K562 (cell line): Measurements from ENCODE around the gene CXCL16. TPM values are rescaled to one million over a fixed set of nuclear protein-coding genes. Genes with fewer than 3 reads are reported as not detected.

Experiments
- ATAC-seq: fragments of 200-7000 bp; cut with Tn5 transposase; 3 replicates; pipeline ENCODE4 v1.9.1; 2020; ENCODE audit warnings: moderate library complexity
- BruUV-seq: library from RNA; stranded (reverse); fragments of 400-500 nt; replicated peaks from 2 replicates; lab custom pipeline; 2021; lab: Mats Ljungman, UMichigan
- CTCF ChIA-PET: fragments of 300-600 bp; formaldehyde crosslinking; extraction: SDS; loops from one replicate; lab custom pipeline; 2021; ENCODE audit warnings: low intra/inter-chr PET ratio; lab: Yijun Ruan, JAX
- POLR2A ChIA-PET: fragments of 300-600, 350-650 bp; sonication (Branson Sonifier 250); formaldehyde crosslinking; extraction: SDS; loops from one replicate; lab custom pipeline; 2021; ENCODE audit warnings: antibody characterized with exemption, inconsistent platforms; lab: Yijun Ruan, JAX
- DNase-seq, 4 experiments: peaks; one replicate each; pipeline versions ENCODE4 v3.0.0 to v3.0.0-alpha.2; 2011 to 2018; ENCODE audit warnings: low spot score in 3 of 4, mixed read lengths in 3 of 4; ENCODE audit errors: extremely low read depth in 1 of 4
- FAIRE-seq: peaks from 2 replicates; lab custom pipeline; 2011; peaks lifted over from hg19 to GRCh38; lab: Jason Lieb, UNC
- H2AFZ ChIP-seq: 2 replicates; pipeline ENCODE4 v1.6.0; 2011; ENCODE audit warnings: low read depth, low read length, control low read depth, inconsistent platforms
- H3K27ac ChIP-seq: fragments of 200-600 bp; 3 replicates; pipeline ENCODE4 v1.8.0; 2011; ENCODE audit warnings: low read depth, mild to moderate bottlenecking, control low read depth, inconsistent platforms, low read length, moderate library complexity, mixed read lengths; ENCODE audit errors: extremely low read depth
- H3K27me3 ChIP-seq, 2 experiments: fragments of 300-600 bp in 1 of 2; 2 replicates in 1 of 2; 3 replicates in 1 of 2; pipeline versions ENCODE4 v1.6.0 to v1.8.0; 2011; ENCODE audit warnings: inconsistent platforms in 2 of 2, low read length in 2 of 2, mild to moderate bottlenecking in 1 of 2, mixed read lengths in 1 of 2, moderate library complexity in 1 of 2; ENCODE audit not compliant: control insufficient read depth in 2 of 2, insufficient read depth in 2 of 2
- H3K36me3 ChIP-seq: fragments of 300-600 bp; 3 replicates; pipeline ENCODE4 v1.8.0; 2011; ENCODE audit warnings: mild to moderate bottlenecking, low read length, inconsistent platforms; ENCODE audit not compliant: control insufficient read depth, insufficient read depth
- H3K4me1 ChIP-seq, 2 experiments: fragments of 200-600 bp in 1 of 2; replicated peaks in 1 of 2; 2 replicates in 1 of 2; 3 replicates in 1 of 2; pipeline versions ENCODE4 v1.5.1 to v1.8.0; 2011; ENCODE audit warnings: inconsistent platforms in 2 of 2, low read length in 2 of 2, mild to moderate bottlenecking in 1 of 2, mixed read lengths in 1 of 2, moderate library complexity in 1 of 2; ENCODE audit not compliant: control insufficient read depth in 2 of 2, insufficient read depth in 2 of 2
- H3K4me2 ChIP-seq: 2 replicates; pipeline ENCODE4 v1.6.1; 2011; ENCODE audit warnings: low read length, control low read depth, inconsistent platforms, mixed read lengths; ENCODE audit not compliant: insufficient read depth
- H3K4me3 ChIP-seq: fragments of 200-600 bp; sonication (generic), shearing (Covaris generic); 2 replicates; pipeline ENCODE4 v1.5.1; 2016; ENCODE audit warnings: control low read depth, inconsistent platforms
- H3K79me2 ChIP-seq: fragments of 200-600 bp; 3 replicates; pipeline ENCODE4 v1.8.0; 2011; ENCODE audit warnings: low read length, inconsistent platforms; ENCODE audit not compliant: control insufficient read depth, insufficient read depth
- H3K9ac ChIP-seq, 2 experiments: 2 replicates each; pipeline versions ENCODE4 v1.6.0 to v1.6.1; 2011; ENCODE audit warnings: low read depth in 2 of 2, low read length in 2 of 2, control low read depth in 1 of 2, inconsistent platforms in 1 of 2, mild to moderate bottlenecking in 1 of 2, mixed read lengths in 1 of 2; ENCODE audit not compliant: insufficient read depth in 1 of 2
- H3K9me1 ChIP-seq: one replicate; pipeline ENCODE4 v1.6.0; 2011; ENCODE audit warnings: inconsistent platforms, mild to moderate bottlenecking, low read length, moderate library complexity; ENCODE audit not compliant: control insufficient read depth, insufficient read depth
- H3K9me3 ChIP-seq: replicated peaks from 2 replicates; pipeline ENCODE4 v1.5.1; 2011; ENCODE audit warnings: low read depth, low read length, inconsistent platforms; ENCODE audit not compliant: control insufficient read depth, insufficient read depth
- H4K20me1 ChIP-seq: replicated peaks from 2 replicates; pipeline ENCODE4 v1.6.1; 2011; ENCODE audit warnings: low read length, inconsistent platforms, mixed read lengths; ENCODE audit not compliant: control insufficient read depth, insufficient read depth
- CEBPG ChIP-seq, 3 experiments: fragments of 200-800 bp in 1 of 3; sonication (Bioruptor generic) in 1 of 3; sonication (generic) in 1 of 3; formaldehyde crosslinking in 1 of 3; IDR thresholded peaks in 2 of 3; conservative IDR thresholded peaks in 1 of 3; 2 replicates each; pipeline versions ENCODE4 v1.6.1 to v1.8.0; 2016 to 2022; ENCODE audit warnings: missing compliant biosample characterization in 2 of 3, missing genetic modification characterization in 2 of 3, mild to moderate bottlenecking in 1 of 3, missing genetic modification reagents in 1 of 3
- SP2 ChIP-seq: IDR thresholded peaks from 2 replicates; pipeline ENCODE4 v1.6.1; 2011; ENCODE audit warnings: mild to moderate bottlenecking, low read depth, low read length, moderate library complexity; ENCODE audit not compliant: poor library complexity, severe bottlenecking; ENCODE audit errors: extremely low read depth
- SUPT5H ChIP-seq: fragments of 450-650 bp; IDR thresholded peaks from 2 replicates; pipeline ENCODE4 v1.6.1; 2016
- WGBS: fragments of 100-300 bp; shearing (Covaris generic); methylation state at CpG from one replicate; pipeline ENCODE4 v1.1.6; 2016; ENCODE audit warnings: low coverage, mixed read lengths; ENCODE audit not compliant: insufficient coverage; ENCODE audit errors: missing lambda C conversion rate; 5-methylcytosine and 5-hydroxymethylcytosine counted together
- in situ Hi-C: fragments of 300-500 bp; cut with MboI; formaldehyde crosslinking; loops from 4 replicates; pipeline ENCODE4 v1.15.0; 2018; ENCODE audit warnings: inconsistent platforms, mixed read lengths
- intact Hi-C: fragments of 100-400 bp; cut with micrococcal nuclease; formaldehyde crosslinking; loops from 2 replicates; pipeline ENCODE4 v1.14.2; 2022
- polyA plus RNA-seq, 8 experiments: library from polyadenylated mRNA; depleted of rRNA in 4 of 8; stranded (reverse) in 5 of 8; unstranded in 3 of 8; fragments of >200 nt; fragmentation: Nextera tagmentation in 2 of 8; fragmentation: Illumina TruSeq in 1 of 8; extraction: Ambion mirVana in 2 of 8; extraction: Trizol in 1 of 8; gene quantifications; 2 replicates each; pipeline versions ENCODE4 v1.2.1 to v1.2.3, GENCODE V29; 2011 to 2014; ENCODE audit warnings: inconsistent platforms in 1 of 8, missing spikeins in 1 of 8
- total RNA-seq, 7 experiments: library from RNA; depleted of rRNA in 6 of 7; stranded (reverse); fragments of >200 nt in 6 of 7; fragmentation: Illumina TruSeq in 2 of 7; extraction: Trizol in 2 of 7; gene quantifications; 2 replicates each; pipeline versions ENCODE4 v1.2.1 to v1.2.3, GENCODE V29; 2011 to 2021; ENCODE audit warnings: low replicate concordance in 1 of 7
- TF ChIP-seq, protein P1 (sequence below): fragments of 450-650 bp; formaldehyde crosslinking; IDR thresholded peaks from 2 replicates; pipeline ENCODE4 v1.4.0; 2020; ENCODE audit warnings: mild to moderate bottlenecking, mixed read lengths

The CXCL16 gene
- total and polyA plus RNA-seq, 9 of the 15 experiments (the other 6 are each of a cell fraction or from before 2014, with no cell fraction given) = 0.05 to 0.68 (median 0.22) TPM; not detected in 2

DNA sequence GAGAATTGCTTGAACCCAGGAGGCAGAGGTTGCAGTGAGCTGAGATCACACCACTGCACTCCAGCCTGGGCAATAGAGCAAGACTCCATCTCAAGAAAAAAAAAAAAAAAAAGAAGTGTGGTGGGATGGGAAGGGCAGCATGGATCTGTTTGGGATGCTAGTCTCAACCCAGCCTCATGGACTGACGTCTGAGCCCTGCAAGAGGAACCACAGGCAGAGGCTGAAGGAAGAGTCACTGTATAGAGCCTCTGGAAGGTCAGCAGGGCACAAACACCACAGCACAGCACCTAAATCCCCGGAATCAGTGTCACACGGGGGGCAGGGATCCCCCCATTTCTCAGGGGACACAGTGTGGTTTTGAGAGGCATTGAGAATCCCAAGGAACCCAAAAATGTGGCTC lies 10.9 kb upstream of the CXCL16 start:
- FAIRE-seq = no peak
- Histone ChIP-seq H4K20me1 (no peaks in the 10 kb centered on the region), H3K9me1 (no peaks in the 10 kb centered on the region), H3K27me3 (peaks cover 14 to 24% of the 10 kb centered on the region in 2 experiments; a peak in 4 of 5 replicates)
- 4% methylated on average over 3 of the region's 3 CpGs for WGBS
- no TSS peak for BruUV-seq
- DNase-seq = no peak
- TF ChIP-seq SP2 = no peak
- no peak for TF ChIP-seq CEBPG (CRISPR knock-in tag; IDR thresholded peaks at IDR 0.05)
- TF ChIP-seq CEBPG (tag; conservative IDR thresholded peaks at IDR 0.05 in 1 of 2, IDR thresholded peaks at IDR 0.05 in 1 of 2) = no peak
- TF ChIP-seq, protein P1, sequence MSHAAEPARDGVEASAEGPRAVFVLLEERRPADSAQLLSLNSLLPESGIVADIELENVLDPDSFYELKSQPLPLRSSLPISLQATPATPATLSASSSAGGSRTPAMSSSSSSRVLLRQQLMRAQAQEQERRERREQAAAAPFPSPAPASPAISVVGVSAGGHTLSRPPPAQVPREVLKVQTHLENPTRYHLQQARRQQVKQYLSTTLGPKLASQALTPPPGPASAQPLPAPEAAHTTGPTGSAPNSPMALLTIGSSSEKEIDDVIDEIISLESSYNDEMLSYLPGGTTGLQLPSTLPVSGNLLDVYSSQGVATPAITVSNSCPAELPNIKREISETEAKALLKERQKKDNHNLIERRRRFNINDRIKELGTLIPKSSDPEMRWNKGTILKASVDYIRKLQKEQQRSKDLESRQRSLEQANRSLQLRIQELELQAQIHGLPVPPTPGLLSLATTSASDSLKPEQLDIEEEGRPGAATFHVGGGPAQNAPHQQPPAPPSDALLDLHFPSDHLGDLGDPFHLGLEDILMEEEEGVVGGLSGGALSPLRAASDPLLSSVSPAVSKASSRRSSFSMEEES (CRISPR knock-in tag) = no peak
- TF ChIP-seq SUPT5H = no peak
- TF ChIP-seq, all 486 proteins: peak for 0
- Histone ChIP-seq H3K79me2 (no peaks in the 10 kb centered on the region), H3K4me2 (no peak overlapping the region), H2AFZ (no peak overlapping the region), H3K9ac (no peak overlapping the region), H3K9me3 (no peaks in the 10 kb centered on the region), H3K27ac (no peak overlapping the region), H3K36me3 (no peaks in the 10 kb centered on the region), H3K4me3 (no peak overlapping the region), H3K4me1 (peaks cover 0 to 2% of the 10 kb centered on the region in 2 experiments; a peak in 1 of 5 replicates)
- ATAC-seq = no peak
- CTCF ChIA-PET = no interaction called here
- in situ Hi-C loops = no loop called here
- POLR2A ChIA-PET = no interaction called here
- intact Hi-C loops = no loop called here
